GM13976 (cell line): Measurements from ENCODE around the gene BIVM.
"Not testable (repeated sequence)": the region's sequence is repeated elsewhere in the genome, so short reads cannot be mapped to it uniquely, and the experiment has no call there.

Experiments
- DNase-seq: peaks from one replicate; pipeline ENCODE4 v3.0.0; 2012; ENCODE audit warnings: low spot score
- CTCF ChIP-seq: IDR thresholded peaks from 2 replicates; pipeline ENCODE4 v1.5.1; 2012; ENCODE audit warnings: borderline replicate concordance, mild to moderate bottlenecking; ENCODE audit not compliant: insufficient read depth; ENCODE audit errors: extremely low read depth, missing control alignments, control extremely low read depth
- in situ Hi-C: fragments of 300-500 bp; cut with MboI; formaldehyde crosslinking; loops from one replicate; pipeline ENCODE4 v1.12.0; 2022; ENCODE audit warnings: low sequenced_read_pairs, mixed read lengths, inconsistent platforms; ENCODE audit not compliant: unreplicated experiment

BIVM gene

DNA sequence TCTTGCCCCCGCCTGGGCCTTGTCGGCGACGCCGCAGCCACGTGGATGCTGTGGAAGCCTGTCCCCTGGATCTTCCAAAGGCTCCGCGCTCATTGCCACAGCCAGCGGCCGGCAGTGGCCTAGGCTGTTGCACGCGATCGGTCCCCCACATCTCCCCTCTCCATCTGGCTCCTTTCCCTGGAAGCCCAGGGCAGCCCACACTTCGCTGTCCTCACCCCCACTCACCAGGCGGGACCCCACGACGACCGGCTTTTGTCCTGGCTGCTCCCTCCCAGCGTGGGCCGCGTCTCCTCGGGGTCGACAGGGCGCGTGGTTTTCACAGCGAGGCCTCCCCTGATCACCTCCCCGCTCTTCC, 24.7 kb upstream of the BIVM start:
- TF ChIP-seq CTCF, result no peak
- in situ Hi-C loops, result loop anchor here (10.0 kb wide), 1 partner anchor 179 kb away; the partner anchor contains the start of gene TPP2
- no peak for DNase-seq

GRCh38 chr13:102774591-102775520, 24.1 kb upstream of the BIVM start:
- in situ Hi-C loops, result loop anchor here (10.0 kb wide), 1 partner anchor 180 kb away; the partner anchor contains the start of gene TPP2
- no peak for TF ChIP-seq CTCF
- no peak for DNase-seq

DNA sequence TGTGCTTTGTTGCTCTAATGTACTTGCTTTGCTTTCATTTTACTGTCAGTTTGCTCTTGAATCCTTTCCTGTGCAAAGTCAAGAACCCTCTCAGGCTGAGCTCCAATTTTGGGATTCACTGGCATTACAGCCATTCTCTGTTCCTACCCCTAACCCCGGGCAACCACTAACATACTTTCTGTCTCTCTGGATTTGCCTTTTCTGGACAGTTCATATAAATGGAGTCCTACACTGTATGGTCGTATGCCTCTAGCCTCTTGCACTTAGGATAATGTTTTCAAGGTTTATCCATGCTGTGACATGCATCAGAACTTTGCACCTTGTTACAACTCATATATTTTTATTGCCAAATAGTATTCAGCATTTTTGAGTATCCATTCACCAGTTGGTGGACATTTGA, 22.6 kb upstream of the BIVM start:
- in situ Hi-C loops, result loop anchor here (10.0 kb wide), 1 partner anchor 181 kb away; the partner anchor contains the start of gene TPP2
- TF ChIP-seq CTCF, result no peak
- no peak for DNase-seq

DNA sequence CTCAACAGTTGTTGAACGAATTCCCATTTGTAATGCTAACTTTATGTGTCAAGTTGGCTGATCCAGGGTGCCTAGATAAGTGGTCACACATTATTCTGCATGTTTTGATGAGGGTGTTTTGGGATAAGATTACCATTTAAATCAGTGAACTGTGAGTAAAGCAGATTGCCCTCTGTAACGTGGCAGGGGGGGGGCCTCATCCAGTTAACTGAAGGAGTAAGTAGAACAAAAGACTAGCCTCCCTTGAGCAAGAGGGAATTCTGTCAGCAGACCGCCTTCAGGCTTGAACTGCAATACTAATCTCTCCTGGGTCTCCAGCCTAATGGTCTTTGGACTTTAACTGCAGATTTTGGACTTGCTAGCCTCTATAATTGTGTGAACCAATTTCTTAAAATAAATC, 21.2 kb upstream of the BIVM start:
- no peak for TF ChIP-seq CTCF
- in situ Hi-C loops, result loop anchor here (10.0 kb wide), 1 partner anchor 183 kb away; the partner anchor contains the start of gene TPP2
- DNase-seq, result no peak

DNA sequence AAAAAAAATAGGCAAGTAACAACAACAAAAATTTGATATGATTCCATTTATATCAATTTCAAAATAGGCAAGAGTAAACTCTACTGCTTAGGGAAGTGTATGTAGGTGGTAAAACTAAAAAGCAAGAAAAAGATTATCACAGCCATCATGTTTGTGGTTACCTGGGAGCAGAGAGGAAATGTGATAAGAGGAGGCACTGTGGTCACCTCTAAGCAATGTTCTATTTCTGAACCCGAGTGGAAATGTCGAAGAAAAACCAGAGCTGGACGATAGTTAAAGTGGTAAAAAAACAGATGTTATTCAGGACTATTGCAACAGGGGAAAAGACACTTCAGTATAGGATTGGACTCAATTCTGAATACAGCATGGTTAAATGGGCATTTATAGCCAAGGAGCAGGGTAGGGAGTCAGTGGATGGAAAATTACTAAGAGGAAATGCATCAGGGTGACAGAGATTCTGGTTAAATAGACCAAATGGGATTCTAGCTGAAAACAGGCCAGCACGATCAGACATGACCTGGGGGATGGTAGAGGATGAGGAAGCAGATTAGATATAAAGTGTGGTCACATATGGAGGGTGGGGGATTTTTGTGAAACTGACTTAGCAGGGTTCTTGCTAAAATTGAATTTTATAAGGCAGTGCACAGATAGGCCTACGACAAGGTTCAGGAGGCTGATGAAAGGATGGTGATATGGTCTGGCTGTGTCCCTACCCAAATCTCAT, 19.3 kb upstream of the BIVM start:
- peak; percentile 23 for DNase-seq
- in situ Hi-C loops, result loop anchor here (10.0 kb wide), 1 partner anchor 185 kb away; the partner anchor contains the start of gene TPP2
- no peak for TF ChIP-seq CTCF

DNA sequence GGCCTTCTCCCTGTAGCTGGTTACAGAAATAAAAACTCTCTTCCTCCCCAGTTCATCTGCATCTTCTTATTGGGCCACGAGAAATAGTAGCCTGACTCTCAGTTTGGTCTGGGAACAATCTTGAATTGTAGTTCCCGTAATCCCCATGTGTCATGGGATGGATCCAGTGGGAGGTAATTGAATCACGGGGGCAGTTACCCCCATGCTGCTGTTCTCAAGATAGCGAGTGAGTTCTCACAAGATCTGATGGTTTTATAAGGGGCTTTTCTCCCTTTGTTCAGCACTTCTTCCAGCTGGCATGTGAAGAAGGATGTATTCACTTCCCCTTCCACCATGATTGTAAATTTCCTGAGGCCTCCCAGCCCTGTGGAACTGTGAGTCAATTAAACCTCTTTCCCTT, 18.3 kb upstream of the BIVM start:
- DNase-seq, in situ Hi-C loops: not testable (repeated sequence)
